Stomach smooth muscle (tissue), 2 donors: Measurements from ENCODE around the gene FAIM2.

Source experiments
- H3K27ac ChIP-seq: one replicate; pipeline ENCODE4 v1.7.0; 2013; ENCODE audit warnings: mild to moderate bottlenecking, low read length, inconsistent platforms
- H3K27me3 ChIP-seq, 2 donors: one replicate each; pipeline ENCODE4 v1.7.0; 2013; ENCODE audit warnings: low read length in 2 of 2; ENCODE audit not compliant: insufficient read depth in 2 of 2, control insufficient read depth in 1 of 2
- H3K36me3 ChIP-seq, 2 donors: one replicate each; pipeline ENCODE4 v1.7.0; 2013; ENCODE audit warnings: low read length in 2 of 2; ENCODE audit not compliant: control insufficient read depth in 2 of 2, insufficient read depth in 2 of 2
- H3K4me1 ChIP-seq: one replicate; pipeline ENCODE4 v1.7.0; 2013; ENCODE audit warnings: low read length; ENCODE audit not compliant: control insufficient read depth, insufficient read depth
- H3K4me3 ChIP-seq, 2 donors: one replicate each; pipeline ENCODE4 v1.7.0; 2013; ENCODE audit warnings: low read length in 2 of 2
- H3K9ac ChIP-seq, 2 donors: one replicate each; pipeline ENCODE4 v1.7.0; 2013; ENCODE audit warnings: low read length in 2 of 2, mild to moderate bottlenecking in 1 of 2
- H3K9me3 ChIP-seq, 2 donors: one replicate each; pipeline ENCODE4 v1.7.0; 2013; ENCODE audit warnings: low read length in 2 of 2; ENCODE audit not compliant: control insufficient read depth in 2 of 2
- donor health status: healthy.
- donor health status: Pancreatic carcinoma.

FAIM2 gene

GRCh38 chr12:49902399-49903350 is 1.0 kb downstream of the FAIM2 start:
- H3K4me3 ChIP-seq, result peak overlapping the region in 1 of 2 donors; percentile 40
- H3K9ac ChIP-seq, result peak overlapping the region in 1 of 2 donors; percentile 5
- H3K27me3 ChIP-seq, result peaks cover 7 to 10% of the 10 kb centered on the region in 2 donors

GRCh38 chr12:49901986-49902385 is 1.7 kb downstream of the FAIM2 start:
- H3K9me3 ChIP-seq, result no peaks in the 10 kb centered on the region
- peaks cover 7 to 10% of the 10 kb centered on the region in 2 donors for H3K27me3 ChIP-seq
- H3K36me3 ChIP-seq, result no peaks in the 10 kb centered on the region
- H3K4me3 ChIP-seq, result no peak overlapping the region
- peaks cover 7% of the 10 kb centered on the region for H3K4me1 ChIP-seq
- H3K9ac ChIP-seq, result no peak overlapping the region
- H3K27ac ChIP-seq, result no peak overlapping the region

More at GRCh38 chr12:49902399-49903350, 1.0 kb downstream of the FAIM2 start:
- no peak overlapping the region for H3K27ac ChIP-seq
- H3K4me1 ChIP-seq, result peaks cover 7% of the 10 kb centered on the region
- H3K9me3 ChIP-seq, result no peaks in the 10 kb centered on the region
- no peaks in the 10 kb centered on the region for H3K36me3 ChIP-seq

GRCh38 chr12:49901026-49901425 is 2.7 kb downstream of the FAIM2 start:
- Histone ChIP-seq H3K27ac (no peak overlapping the region), H3K36me3 (no peaks in the 10 kb centered on the region), H3K4me3 (no peak overlapping the region), H3K9me3 (no peaks in the 10 kb centered on the region), H3K9ac (no peak overlapping the region), H3K27me3 (peaks cover 7 to 10% of the 10 kb centered on the region in 2 donors), H3K4me1 (peaks cover 6% of the 10 kb centered on the region)

- Histone ChIP-seq H3K36me3 (no peaks in the 10 kb centered on the region), H3K27ac (no peak overlapping the region), H3K27me3 (peaks cover 6 to 7% of the 10 kb centered on the region in 2 donors)
Observed at GRCh38 chr12:49900371-49900770, 3.3 kb downstream of the FAIM2 start.

GRCh38 chr12:49899921-49900320 is 3.8 kb downstream of the FAIM2 start:
- Histone ChIP-seq H3K36me3 (no peaks in the 10 kb centered on the region), H3K9me3 (no peaks in the 10 kb centered on the region), H3K4me1 (no peaks in the 10 kb centered on the region), H3K27me3 (peaks cover 6 to 7% of the 10 kb centered on the region in 2 donors), H3K4me3 (no peak overlapping the region), H3K9ac (no peak overlapping the region), H3K27ac (no peak overlapping the region)

More at GRCh38 chr12:49900371-49900770, 3.3 kb downstream of the FAIM2 start:
- H3K4me1 ChIP-seq, result no peaks in the 10 kb centered on the region
- H3K9ac ChIP-seq, result no peak overlapping the region
- no peaks in the 10 kb centered on the region for H3K9me3 ChIP-seq
- H3K4me3 ChIP-seq, result no peak overlapping the region

- H3K4me1 ChIP-seq, result no peaks in the 10 kb centered on the region
- H3K27ac ChIP-seq, result no peak overlapping the region
- H3K9me3 ChIP-seq, result no peaks in the 10 kb centered on the region
- H3K4me3 ChIP-seq, result no peak overlapping the region
- no peaks in the 10 kb centered on the region for H3K36me3 ChIP-seq
- H3K9ac ChIP-seq, result no peak overlapping the region
- peaks cover 6 to 7% of the 10 kb centered on the region in 2 donors for H3K27me3 ChIP-seq
Observed at GRCh38 chr12:49899286-49899843, 4.3 kb downstream of the FAIM2 start.

GRCh38 chr12:49897276-49897675 is 6.4 kb downstream of the FAIM2 start:
- Histone ChIP-seq H3K4me1 (no peaks in the 10 kb centered on the region), H3K36me3 (no peaks in the 10 kb centered on the region), H3K9ac (no peak overlapping the region), H3K9me3 (no peaks in the 10 kb centered on the region), H3K27me3 (peaks cover 6 to 7% of the 10 kb centered on the region in 2 donors), H3K4me3 (no peak overlapping the region), H3K27ac (no peak overlapping the region)

- Histone ChIP-seq H3K27me3 (peaks cover 4 to 7% of the 10 kb centered on the region in 2 donors), H3K27ac (no peak overlapping the region), H3K9me3 (no peaks in the 10 kb centered on the region), H3K9ac (no peak overlapping the region), H3K4me1 (peaks cover 2% of the 10 kb centered on the region), H3K4me3 (no peak overlapping the region), H3K36me3 (no peaks in the 10 kb centered on the region)
Observed at GRCh38 chr12:49895773-49896172, 7.9 kb downstream of the FAIM2 start.

GRCh38 chr12:49894751-49895148 is 8.9 kb downstream of the FAIM2 start:
- Histone ChIP-seq H3K4me3 (no peak overlapping the region), H3K4me1 (peaks cover 2% of the 10 kb centered on the region), H3K27me3 (peaks cover 1 to 6% of the 10 kb centered on the region in 2 donors), H3K27ac (no peak overlapping the region), H3K9ac (no peak overlapping the region), H3K36me3 (no peaks in the 10 kb centered on the region), H3K9me3 (no peaks in the 10 kb centered on the region)

- H3K27ac ChIP-seq, result no peak overlapping the region
- peaks cover 2% of the 10 kb centered on the region for H3K4me1 ChIP-seq
- H3K9me3 ChIP-seq, result no peaks in the 10 kb centered on the region
- no peak overlapping the region for H3K4me3 ChIP-seq
- no peaks in the 10 kb centered on the region for H3K27me3 ChIP-seq
- H3K9ac ChIP-seq, result no peak overlapping the region
- H3K36me3 ChIP-seq, result no peaks in the 10 kb centered on the region
Observed at GRCh38 chr12:49893753-49894750, 9.6 kb downstream of the FAIM2 start.
